Fibroblast of skin of left quadriceps (primary cell): ENCODE results near the gene AEN.

Experiments
- DNase-seq, 2 experiments: peaks; one replicate each; pipeline ENCODE4 v3.0.0-alpha.2; 2013; ENCODE audit warnings: low read depth in 2 of 2

Gene AEN

GRCh38 chr15:88613074-88613944, 7.8 kb upstream of the AEN start:
- DNase-seq: no peak

DNA sequence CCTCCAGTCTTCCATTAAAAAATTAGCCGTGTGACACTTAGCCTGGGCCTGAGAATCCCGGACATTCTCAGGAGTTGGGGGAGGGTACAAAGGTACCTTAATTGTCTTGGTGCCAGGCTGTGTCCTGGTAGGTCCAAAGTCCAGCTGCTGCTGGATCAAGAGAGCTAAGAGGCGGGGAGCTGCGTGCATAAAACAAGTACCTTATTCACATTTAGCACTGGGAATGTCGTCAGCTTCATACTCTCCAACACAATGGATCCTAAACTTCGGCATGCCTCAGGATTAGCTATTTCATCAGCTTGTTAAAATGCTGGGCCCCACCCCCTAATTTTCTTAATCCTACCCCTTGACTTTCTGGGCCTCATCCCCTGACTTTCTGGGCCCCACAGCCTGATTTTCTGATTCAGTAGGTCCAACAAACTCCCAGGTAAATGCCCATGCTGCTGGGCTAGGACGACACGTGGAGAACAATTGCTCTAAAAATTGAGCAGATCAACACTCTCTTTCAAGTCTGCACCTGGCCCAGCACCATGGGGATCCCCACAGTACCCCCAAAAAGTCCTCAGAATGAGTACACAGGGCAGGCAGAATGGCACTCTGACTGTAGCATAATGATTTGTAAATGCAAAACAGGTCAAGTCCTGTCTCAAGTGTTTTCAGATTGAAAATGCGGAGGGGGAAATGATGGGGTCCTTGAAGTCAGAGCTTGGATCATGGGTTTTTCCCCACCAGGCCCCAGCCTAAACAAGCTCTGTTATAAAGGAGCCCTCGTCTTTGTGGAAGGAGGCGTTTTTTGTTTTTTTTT, 5.6 kb upstream of the AEN start:
- DNase-seq: no peak

GRCh38 chr15:88616240-88616639, 4.9 kb upstream of the AEN start:
- no peak for DNase-seq

DNA sequence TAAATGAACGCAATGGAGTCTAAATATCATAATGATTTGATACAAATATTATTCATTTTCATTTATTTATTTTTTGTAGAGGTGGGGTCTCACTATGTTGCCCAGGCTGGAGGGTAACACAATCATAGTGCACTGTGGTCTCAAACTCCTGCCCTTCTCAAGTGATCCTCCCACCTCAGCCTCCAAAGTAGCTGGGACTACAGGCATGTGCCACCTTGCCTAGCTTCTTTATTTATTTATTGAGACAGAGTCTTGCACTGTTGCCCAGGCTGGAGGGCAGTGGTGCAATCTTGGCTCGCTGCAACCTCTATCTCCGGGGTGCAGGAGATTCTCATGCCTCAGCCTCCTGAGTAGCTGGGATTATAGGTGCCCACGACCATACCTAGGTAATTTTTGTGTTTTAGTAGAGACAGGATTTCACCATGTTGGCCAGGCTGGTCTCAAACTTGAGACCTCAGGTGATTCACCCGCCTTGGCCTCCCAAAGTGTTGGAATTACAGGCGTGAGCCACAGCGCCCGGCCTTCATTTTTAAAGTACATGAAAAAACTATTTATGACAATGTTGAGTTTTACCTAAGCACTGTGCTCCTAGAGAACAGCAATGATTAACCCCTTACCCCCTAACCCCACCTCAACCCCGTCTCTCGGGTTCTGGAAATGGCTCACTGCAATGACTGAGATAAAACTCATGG, 4.0 kb upstream of the AEN start:
- DNase-seq: no peak

- DNase-seq: no peak
Measured at GRCh38 chr15:88617790-88618189, 3.4 kb upstream of the AEN start.

GRCh38 chr15:88618686-88619085, 2.5 kb upstream of the AEN start:
- no peak for DNase-seq

DNA sequence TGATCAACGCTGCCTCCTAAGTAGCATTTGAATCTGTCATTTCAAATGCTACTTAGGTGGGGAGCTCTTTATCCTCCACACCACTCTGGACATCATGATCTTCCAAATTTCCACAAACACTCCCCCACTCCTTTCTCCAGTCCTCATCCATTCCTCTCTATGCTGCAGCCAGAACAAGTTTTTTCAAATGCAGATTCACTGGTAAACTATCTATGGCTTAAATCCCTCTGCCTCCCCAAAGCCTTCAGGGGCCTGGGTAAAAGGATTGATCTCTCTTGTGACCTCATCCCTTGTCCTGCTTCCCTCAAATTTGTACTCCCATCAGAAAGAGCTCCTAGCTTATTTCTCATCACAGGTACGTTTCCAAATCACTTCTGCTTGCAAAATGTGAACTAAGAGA, 1.3 kb upstream of the AEN start:
- no peak for DNase-seq

- no peak for DNase-seq
Measured at GRCh38 chr15:88621789-88622604, 857 bp downstream of the AEN start.

GRCh38 chr15:88622605-88622975, 1.4 kb downstream of the AEN start:
- no peak for DNase-seq

DNA sequence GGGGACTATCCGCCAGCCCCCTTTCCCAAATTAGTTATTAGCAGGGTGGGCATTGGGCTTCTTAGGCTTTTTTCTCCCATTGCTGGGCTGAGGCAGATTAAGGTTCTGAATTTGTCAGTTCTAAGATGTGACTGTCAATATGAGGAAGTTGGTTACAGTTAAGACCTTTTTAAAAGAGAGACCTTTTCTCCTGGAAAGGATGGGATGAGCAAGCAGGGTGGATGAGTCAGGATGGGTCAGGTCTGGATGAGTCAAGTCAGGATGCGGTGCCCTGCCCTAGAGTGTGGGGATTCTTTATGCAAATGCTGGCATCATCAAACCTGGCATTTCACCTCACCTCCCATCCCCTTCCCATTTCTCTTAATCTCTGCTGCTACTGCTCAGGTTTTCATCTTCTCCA, 1.9 kb downstream of the AEN start:
- peak in 1 of 2 experiments; percentile 20 for DNase-seq

DNA sequence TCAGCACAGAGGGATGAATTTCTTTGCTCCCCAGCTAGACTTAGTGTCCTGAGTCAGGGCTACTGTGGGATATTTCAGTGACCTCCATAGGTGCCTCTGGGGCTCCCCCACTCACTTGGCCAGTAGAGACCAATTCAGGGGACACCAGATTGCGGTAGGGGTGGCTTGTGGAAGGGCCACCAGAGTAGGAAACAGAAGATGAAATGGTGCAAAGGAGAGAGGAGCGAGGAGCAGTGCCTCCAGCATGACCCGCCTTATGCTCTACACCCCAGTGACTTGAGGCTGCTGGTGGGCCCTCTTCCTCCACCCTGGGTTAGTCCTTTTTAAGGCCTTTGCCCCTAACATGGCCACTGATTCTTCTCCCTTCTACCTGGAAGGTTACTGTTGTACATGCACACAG, 2.5 kb downstream of the AEN start:
- no peak for DNase-seq

DNA sequence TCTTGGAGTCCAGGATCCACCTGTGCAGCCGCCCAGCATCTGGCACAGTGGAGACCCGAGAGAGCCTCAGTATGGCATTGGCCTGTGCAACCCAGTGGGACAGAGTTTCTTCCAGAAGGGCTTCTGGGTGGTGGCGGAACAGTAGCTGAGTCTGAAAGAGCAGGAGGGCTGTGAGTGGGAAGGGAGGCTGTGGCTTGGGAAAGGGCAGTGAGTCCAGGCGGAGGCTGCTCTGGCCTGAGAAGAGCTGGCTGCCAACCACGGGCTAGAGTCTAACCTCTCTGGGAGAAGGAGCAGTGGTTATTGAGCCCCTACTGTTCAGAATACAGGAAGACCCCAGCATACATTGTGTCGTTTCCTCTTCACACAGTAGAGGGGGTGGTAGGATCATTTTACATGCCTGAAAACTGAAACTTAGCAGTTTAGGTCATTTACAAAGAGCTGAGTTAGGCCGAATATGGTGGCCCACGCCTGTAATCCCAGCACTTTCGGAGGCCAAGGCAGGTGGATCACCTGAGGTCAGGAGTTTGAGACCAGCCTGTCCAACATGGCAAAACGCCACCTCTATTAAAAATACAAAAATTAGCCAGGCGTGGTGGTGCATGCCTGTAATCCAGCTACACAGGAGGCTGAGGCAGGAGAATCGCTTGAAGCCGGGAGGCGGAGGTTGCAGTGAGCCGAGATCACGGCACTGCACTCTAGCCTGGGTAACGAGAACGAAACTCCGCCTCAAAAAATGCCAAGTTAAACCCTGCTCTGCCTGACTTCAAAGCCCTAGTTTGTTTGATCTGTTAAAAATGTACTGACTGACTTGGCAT, 3.2 kb downstream of the AEN start:
- DNase-seq: peak; percentile 36 to 42

- DNase-seq: no peak
Measured at GRCh38 chr15:88624971-88625490, 3.9 kb downstream of the AEN start.

DNA sequence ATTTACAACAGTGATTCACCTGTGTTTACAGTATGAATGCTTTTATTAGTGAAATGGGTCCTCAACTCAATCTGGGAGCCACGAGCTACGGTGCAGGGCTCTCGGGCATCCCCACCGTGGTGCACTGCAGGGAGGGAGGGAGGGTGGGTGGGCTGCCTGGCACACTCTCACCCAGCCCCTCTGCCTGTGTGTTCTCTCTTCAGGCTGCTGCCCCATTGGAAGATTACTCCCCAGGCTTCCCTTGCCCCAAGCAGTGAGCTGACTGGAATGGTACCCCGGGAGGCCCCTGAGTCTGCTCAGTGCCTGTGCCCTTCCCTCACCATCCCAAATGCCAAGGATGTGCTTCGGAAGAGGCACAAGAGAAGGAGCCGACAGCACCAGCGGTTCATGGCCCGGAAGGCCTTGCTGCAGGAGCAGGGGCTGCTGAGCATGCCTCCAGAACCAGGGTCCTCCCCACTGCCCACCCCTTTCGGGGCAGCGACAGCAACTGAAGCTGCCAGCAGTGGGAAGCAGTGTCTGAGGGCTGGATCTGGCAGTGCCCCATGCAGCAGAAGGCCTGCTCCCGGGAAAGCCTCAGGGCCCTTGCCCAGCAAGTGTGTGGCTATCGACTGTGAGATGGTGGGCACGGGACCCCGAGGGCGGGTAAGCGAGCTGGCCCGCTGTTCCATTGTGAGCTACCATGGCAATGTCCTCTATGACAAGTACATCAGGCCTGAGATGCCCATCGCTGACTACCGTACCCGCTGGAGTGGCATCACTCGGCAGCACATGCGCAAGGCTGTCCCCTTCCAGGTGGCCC, 5.0 kb downstream of the AEN start:
- DNase-seq: no peak

DNA sequence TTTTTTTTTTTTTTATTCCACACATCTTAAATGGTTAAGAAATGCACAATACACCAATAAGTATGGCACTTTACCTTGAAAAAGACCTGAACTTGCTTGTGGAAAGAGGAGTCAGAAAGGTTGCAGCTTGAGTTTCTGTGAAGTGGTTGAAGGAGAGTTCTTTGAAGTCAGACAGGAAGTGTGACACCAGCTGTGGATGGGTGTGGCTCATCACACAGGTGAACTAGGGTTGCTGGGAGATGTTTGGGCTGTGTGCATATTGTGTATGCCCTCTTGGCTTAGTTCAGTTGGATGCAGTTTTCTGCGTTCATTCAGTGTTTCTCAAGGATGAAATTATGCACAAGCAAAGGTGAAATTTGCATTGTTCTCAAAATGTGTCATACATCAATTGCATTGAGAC, 6.3 kb downstream of the AEN start:
- no peak for DNase-seq

DNA sequence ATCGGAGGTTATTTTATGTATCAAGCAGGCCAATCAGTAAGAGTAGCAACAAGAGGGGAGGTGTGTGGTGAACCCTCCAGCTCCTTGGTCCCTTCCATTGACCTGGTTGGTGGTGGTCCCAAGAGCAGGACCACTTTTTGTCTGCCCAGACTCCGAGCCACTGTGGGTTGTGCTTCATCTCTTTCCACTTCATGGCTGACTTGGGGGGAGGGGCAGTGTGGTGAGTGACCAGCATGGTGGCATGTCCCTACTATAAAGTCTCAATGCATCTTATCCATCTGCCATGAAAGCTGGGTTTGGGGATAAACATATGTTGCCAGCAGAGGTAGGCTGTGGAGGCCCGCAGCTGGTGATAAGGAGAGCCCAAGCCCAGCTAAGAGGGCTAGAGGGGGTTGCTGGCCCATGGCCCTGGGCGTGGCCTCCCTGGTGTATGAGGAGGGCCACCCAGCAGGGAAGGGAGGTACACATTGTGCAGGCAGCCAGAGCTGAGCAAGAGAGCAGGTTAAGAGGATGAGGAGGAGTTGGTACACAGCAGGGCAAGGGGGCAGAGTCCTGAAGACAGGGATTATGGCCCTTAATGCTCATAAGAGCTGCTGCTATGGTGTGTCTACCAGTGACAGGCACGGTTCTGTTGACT, 7.0 kb downstream of the AEN start:
- DNase-seq: no peak

DNA sequence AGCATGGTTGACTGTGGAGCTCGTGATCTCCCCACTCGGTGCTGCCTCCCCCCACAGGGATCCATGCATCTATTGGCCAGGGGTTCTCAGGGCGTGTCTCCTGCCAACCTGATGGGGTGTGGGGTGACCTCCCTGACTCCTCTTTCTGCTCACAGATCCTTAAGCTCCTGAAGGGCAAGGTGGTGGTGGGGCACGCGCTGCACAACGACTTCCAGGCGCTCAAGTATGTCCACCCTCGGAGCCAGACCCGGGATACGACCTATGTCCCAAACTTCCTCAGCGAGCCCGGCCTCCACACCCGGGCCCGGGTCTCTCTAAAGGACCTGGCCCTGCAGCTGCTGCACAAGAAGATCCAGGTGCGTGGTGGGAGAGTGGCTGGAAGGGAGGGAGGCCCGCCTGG, 7.9 kb downstream of the AEN start:
- no peak for DNase-seq

- no peak for DNase-seq
Measured at GRCh38 chr15:88630141-88630721, 9.1 kb downstream of the AEN start.
